SU-DHL-6 (cell line): Measurements from ENCODE around the gene MYL12A.

ENCODE experiments used
- H2AFZ ChIP-seq: fragments of 200-600 bp; sonication (generic); 2 replicates; pipeline ENCODE4 v1.6.1; 2014; ENCODE audit warnings: low read depth, mild to moderate bottlenecking, moderate library complexity, mixed read lengths, antibody characterized with exemption, low read length; ENCODE audit not compliant: severe bottlenecking
- H3F3A ChIP-seq: fragments of 200-600 bp; shearing (Covaris generic); 2 replicates; pipeline ENCODE4 v1.6.0; 2016; ENCODE audit warnings: antibody characterized with exemption, mild to moderate bottlenecking; ENCODE audit not compliant: insufficient read depth
- H3K27ac ChIP-seq: fragments of 200-600 bp; sonication (generic); 2 replicates; pipeline ENCODE4 v1.5.1; 2016; ENCODE audit warnings: low read depth, mild to moderate bottlenecking, low read length, moderate library complexity, mixed read lengths
- H3K27me3 ChIP-seq: fragments of 200-600 bp; sonication (generic), shearing (Covaris generic); 2 replicates; pipeline ENCODE4 v1.6.0; 2014; ENCODE audit warnings: mild to moderate bottlenecking, low read length
- H3K36me3 ChIP-seq: fragments of 200-600 bp; sonication (generic); 2 replicates; pipeline ENCODE4 v1.6.1; 2014; ENCODE audit warnings: mild to moderate bottlenecking, low read length, mixed read lengths
- H3K4me2 ChIP-seq: fragments of 300-600, 200-600 bp; shearing (Covaris generic), sonication (generic); 2 replicates; pipeline ENCODE4 v1.6.0; 2014; ENCODE audit warnings: low read length, low read depth, mild to moderate bottlenecking; ENCODE audit not compliant: poor library complexity, severe bottlenecking
- H3K4me3 ChIP-seq: fragments of 200-600 bp; sonication (generic); 2 replicates; pipeline ENCODE4 v1.5.1; 2014; ENCODE audit warnings: antibody characterized with exemption, low read length, mild to moderate bottlenecking, mixed read lengths; ENCODE audit not compliant: insufficient read depth, poor library complexity, severe bottlenecking
- H3K79me2 ChIP-seq: fragments of 200-600 bp; sonication (generic); 2 replicates; pipeline ENCODE4 v1.6.1; 2014; ENCODE audit warnings: mild to moderate bottlenecking, low read length, moderate library complexity; ENCODE audit not compliant: insufficient read depth
- H3K9ac ChIP-seq: fragments of 200-600 bp; sonication (generic); 2 replicates; pipeline ENCODE4 v1.7.0; 2014; ENCODE audit warnings: mild to moderate bottlenecking, low read length
- H3K9me2 ChIP-seq: fragments of 200-600 bp; sonication (generic); replicated peaks from 2 replicates; pipeline ENCODE4 v1.6.1; 2014; ENCODE audit warnings: low read length; ENCODE audit not compliant: insufficient read depth
- H3K9me3 ChIP-seq: fragments of 200-600 bp; sonication (generic); 2 replicates; pipeline ENCODE4 v1.6.1; 2014; ENCODE audit warnings: low read length, mixed read lengths; ENCODE audit not compliant: insufficient read depth
- H4K20me1 ChIP-seq: fragments of 200-600 bp; sonication (generic); 2 replicates; pipeline ENCODE4 v1.6.1; 2014; ENCODE audit warnings: low read depth, mild to moderate bottlenecking, antibody characterized with exemption, low read length, moderate library complexity, mixed read lengths
- EZH2phosphoT487 ChIP-seq: fragments of 200-600 bp; sonication (generic), shearing (Covaris generic); conservative IDR thresholded peaks from 2 replicates; pipeline ENCODE4 v1.6.1; 2018; ENCODE audit warnings: mild to moderate bottlenecking, antibody characterized with exemption, low read length, moderate library complexity, mixed read lengths
- TF ChIP-seq, protein P1 (sequence below): fragments of 200-600 bp; sonication (generic); IDR thresholded peaks from one replicate; pipeline ENCODE4 v1.5.1; 2017; ENCODE audit warnings: antibody characterized with exemption, mild to moderate bottlenecking, low read length, moderate library complexity; ENCODE audit not compliant: insufficient read depth, poor library complexity, severe bottlenecking

Gene MYL12A

DNA sequence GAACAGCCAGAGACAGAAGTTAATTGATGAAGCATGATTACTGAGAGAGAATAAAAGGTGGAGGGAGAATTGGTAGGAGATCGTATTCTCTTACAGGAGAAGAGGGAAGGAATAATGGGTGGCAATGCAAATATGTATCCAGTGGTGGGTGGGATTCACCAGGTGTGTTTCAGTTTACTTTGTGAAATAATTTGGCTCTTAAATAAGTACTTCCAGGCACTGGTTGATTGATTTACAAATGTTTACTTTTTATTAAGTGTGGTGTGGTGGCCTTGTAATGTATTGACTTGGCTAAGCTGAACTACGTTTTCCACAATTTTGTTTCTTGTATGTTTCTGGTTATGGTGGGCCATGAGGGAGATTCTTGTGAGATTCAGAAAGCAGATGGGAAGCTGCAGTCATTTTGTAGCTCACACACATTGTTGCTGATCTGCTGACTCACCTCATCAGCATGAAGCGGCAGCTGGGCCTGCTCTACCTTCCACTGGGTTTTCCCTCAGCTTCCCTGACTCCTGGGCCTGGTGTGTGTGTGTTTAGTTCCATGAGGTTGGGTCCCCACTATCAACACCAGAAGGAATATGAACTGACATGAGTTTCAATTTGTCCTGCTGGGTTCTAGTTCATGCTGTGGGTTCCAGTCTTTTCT, 47.0 kb downstream of the MYL12A start:
- H2AFZ ChIP-seq, result no peak overlapping the region
- H3K79me2 ChIP-seq, result no peaks in the 10 kb centered on the region
- H3K36me3 ChIP-seq, result no peaks in the 10 kb centered on the region
- no peaks in the 10 kb centered on the region for H4K20me1 ChIP-seq
- no peaks in the 10 kb centered on the region for H3K9me2 ChIP-seq
- no peaks in the 10 kb centered on the region for H3K27me3 ChIP-seq
- no peak overlapping the region for H3K4me2 ChIP-seq
- TF ChIP-seq, protein P1, sequence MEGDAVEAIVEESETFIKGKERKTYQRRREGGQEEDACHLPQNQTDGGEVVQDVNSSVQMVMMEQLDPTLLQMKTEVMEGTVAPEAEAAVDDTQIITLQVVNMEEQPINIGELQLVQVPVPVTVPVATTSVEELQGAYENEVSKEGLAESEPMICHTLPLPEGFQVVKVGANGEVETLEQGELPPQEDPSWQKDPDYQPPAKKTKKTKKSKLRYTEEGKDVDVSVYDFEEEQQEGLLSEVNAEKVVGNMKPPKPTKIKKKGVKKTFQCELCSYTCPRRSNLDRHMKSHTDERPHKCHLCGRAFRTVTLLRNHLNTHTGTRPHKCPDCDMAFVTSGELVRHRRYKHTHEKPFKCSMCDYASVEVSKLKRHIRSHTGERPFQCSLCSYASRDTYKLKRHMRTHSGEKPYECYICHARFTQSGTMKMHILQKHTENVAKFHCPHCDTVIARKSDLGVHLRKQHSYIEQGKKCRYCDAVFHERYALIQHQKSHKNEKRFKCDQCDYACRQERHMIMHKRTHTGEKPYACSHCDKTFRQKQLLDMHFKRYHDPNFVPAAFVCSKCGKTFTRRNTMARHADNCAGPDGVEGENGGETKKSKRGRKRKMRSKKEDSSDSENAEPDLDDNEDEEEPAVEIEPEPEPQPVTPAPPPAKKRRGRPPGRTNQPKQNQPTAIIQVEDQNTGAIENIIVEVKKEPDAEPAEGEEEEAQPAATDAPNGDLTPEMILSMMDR, result no peak
- TF ChIP-seq EZH2phosphoT487, result no peak
- no peak overlapping the region for H3K27ac ChIP-seq
- H3K9me3 ChIP-seq, result no peaks in the 10 kb centered on the region
- no peak overlapping the region for H3K4me3 ChIP-seq
- no peak overlapping the region for H3K9ac ChIP-seq
- no peaks in the 10 kb centered on the region for H3F3A ChIP-seq

DNA sequence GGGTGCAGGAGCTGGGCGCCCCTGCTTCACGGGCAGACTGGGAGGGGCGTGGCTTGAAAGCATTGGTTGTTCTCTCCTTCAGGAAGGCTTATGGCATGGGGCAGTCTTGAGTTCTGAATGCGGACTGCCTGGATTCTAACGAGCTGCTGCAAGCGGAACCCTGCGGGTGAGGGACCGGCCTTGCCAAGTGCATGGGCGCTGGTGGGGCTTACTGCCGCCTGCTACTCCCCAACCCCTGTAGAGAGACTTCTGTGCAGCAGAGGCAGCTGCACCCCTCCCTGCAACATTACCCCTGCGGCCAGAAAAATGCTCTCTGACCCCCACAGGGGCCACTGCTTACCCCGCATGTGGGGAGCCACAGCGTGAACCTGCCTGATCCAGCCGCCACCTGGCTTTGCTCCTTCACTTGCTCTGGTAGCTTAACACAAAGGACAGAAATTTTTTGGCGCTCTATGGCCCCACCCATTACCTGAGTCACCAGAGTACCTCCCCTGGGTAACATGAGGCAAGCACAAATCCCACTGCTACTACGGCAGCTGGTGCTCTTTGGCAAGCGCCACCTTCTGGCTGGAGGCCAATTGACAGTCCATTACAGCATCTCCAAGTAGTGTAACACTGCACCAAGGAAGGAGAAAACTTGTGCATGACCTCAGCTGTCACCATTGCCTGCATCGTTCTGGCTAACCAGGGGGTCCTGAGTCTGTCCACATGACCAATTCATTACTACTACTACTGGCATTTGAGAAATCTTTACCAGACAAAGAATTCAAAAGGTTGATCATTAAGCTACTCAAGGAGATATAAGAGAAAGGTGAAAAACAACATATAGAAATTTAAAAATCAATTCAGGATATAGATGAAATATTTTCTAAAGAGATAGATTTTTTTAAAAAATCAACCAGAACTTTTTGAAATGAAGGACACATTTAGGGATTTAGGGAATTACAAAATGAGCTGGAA, 49.7 kb downstream of the MYL12A start:
- H2AFZ ChIP-seq, result peak overlapping the region; percentile 90
- H3K4me3 ChIP-seq, result peak overlapping the region; percentile 74
- H3K9me3 ChIP-seq, result no peaks in the 10 kb centered on the region
- no peaks in the 10 kb centered on the region for H3K9me2 ChIP-seq
- no peaks in the 10 kb centered on the region for H3K36me3 ChIP-seq
- H3F3A ChIP-seq, result no peaks in the 10 kb centered on the region
- peak overlapping the region; percentile 71 for H3K9ac ChIP-seq
- H3K27ac ChIP-seq, result no peak overlapping the region
- H3K4me2 ChIP-seq, result peak overlapping the region; percentile 61
- H4K20me1 ChIP-seq, result no peaks in the 10 kb centered on the region
- TF ChIP-seq EZH2phosphoT487, result no peak
- TF ChIP-seq, protein P1, result peak; percentile 81
- H3K79me2 ChIP-seq, result no peaks in the 10 kb centered on the region
- H3K27me3 ChIP-seq, result no peaks in the 10 kb centered on the region

GRCh38 chr18:3304832-3305231, 57.2 kb downstream of the MYL12A start:
- Histone ChIP-seq H3K27ac (no peak overlapping the region), H3K79me2 (no peaks in the 10 kb centered on the region), H3K9me2 (no peaks in the 10 kb centered on the region), H3K9ac (no peak overlapping the region), H3K9me3 (no peaks in the 10 kb centered on the region), H3F3A (no peaks in the 10 kb centered on the region), H3K36me3 (no peaks in the 10 kb centered on the region), H3K4me2 (no peak overlapping the region), H3K27me3 (no peaks in the 10 kb centered on the region), H4K20me1 (no peaks in the 10 kb centered on the region), H3K4me3 (no peak overlapping the region), H2AFZ (no peak overlapping the region)
- TF ChIP-seq EZH2phosphoT487, result no peak
- TF ChIP-seq, protein P1, result no peak
